ENCODE results near the gene CSF1. TPM values are rescaled to one million over a fixed set of nuclear protein-coding genes. Genes with fewer than 3 reads are reported as not detected.
A peak's percentile ranks its signal among the peaks of the same experiment; 100 is the strongest.
"Not testable (repeated sequence)": the region's sequence is repeated elsewhere in the genome, so short reads cannot be mapped to it uniquely, and the experiment has no call there.

Gene CSF1
- 14.4 TPM for polyA plus RNA-seq (ENCODE audit: insufficient read length)

DNA sequence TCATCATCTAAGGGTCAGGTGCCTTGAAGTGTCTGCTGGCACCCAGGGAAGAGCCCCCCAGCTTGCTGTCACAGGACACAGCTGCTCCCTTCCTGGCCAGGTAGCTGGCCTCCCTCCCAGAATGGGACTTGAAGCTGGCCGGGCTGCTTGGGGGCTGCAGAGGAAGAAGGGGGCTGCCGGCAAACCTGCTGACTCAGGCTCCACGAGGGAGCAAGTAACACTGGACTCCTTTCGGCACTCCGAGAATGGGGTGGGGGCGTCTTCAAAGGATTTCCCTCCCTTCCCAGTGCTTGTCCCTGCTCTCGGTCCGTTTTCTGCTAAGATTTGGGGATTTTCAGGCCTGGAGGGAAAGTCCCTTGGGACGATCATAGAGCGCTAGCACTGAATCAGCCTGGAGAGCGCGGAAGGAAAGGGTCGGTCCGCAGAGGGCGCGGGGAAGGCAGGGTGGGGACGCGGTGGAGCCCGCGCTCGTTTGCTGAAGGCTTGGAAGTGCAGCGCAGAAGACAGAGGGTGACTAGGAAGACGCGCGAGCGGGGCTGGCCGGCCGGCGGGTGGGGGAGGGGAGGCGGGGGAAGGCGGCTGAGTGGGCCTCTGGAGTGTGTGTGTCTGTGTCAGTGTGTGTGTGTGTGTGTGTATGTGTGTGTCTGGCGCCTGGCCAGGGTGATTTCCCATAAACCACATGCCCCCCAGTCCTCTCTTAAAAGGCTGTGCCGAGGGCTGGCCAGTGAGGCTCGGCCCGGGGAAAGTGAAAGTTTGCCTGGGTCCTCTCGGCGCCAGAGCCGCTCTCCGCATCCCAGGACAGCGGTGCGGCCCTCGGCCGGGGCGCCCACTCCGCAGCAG is at the start of gene CSF1:
Gene CSF1 (plus strand): TSS at position 727 of the 840 bp plus-strand sequence. CDS start 175 bp downstream, outside the sequence.
- peak; percentile 83 for DNase-seq

DNA sequence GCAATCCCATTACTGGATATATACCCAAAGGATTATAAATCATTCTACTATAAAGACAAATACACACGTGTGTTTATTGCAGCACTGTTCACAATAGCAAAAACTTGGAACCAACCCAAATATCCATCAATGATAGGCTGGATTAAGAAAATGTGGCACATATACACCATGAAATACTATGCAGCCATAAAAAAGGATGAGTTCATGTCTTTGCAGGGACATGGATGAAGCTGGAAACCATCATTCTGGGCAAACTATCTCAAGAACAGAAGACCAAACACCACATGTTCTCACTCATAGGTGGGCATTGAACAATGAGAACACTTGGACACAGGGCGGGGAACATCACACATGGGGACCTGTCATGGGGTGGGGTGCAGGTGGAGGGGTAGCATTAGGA is 49.0 kb upstream of the CSF1 start:
- not testable (repeated sequence) for DNase-seq

GRCh38 chr1:109863667-109864046 is 47.0 kb upstream of the CSF1 start:
- DNase-seq, result no peak

DNA sequence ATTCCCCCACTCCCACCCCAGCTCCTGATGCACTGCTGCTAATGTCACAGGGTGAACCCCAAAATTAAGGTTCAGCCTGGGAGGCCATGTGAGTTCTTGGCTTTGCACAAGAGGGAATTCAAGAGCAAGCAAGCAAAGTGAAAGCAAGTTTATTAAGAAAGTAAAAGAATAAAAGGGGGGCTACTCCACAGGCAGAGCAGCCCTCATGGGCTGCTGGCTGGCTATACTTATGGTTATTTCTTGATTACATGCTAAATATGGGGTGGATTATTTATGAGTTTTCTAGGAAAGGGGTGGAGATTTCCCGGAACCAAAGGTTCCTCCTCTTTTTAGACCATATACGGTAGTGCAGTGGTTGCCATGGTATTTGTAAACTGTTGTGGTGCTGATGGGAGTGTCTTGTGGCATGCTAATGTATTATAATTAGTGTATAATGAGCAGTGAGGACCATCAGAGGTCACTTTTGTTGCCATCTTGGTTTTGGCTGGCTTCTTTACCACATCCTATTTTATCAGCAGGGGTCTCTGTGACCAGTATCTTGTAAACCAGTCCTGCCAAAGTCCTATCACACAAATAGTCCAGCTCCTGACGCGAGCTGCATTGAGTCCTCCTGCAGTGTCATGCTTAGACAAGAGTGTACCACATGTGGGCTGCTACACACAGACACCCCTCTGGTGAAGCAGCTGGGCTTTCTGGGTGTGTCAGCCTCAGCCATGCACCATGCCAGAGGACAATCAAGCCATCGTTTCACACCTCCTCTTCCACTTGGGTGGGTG is 46.4 kb upstream of the CSF1 start:
- peak; percentile 75 for DNase-seq

GRCh38 chr1:109864930-109865612 is 45.6 kb upstream of the CSF1 start:
- DNase-seq, result no peak

DNA sequence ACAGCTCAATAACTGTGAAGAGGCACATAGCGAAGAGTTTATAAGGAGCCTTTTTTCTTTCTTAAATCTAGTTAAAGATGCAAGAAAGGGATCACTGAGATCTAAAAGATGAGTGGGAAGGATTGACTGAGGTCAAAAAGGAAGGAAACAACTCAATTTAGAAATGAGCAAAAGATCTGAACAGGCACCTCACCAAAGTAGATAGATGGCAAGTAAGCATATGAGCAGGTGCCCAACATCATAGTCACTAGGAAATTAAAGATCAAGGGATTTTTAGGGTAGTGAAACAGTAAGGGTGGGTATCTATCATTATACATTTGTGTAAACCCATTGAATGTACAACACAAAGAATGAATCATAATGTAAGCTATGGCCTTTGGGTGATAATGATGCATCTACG is 44.6 kb upstream of the CSF1 start:
- no peak for DNase-seq

DNA sequence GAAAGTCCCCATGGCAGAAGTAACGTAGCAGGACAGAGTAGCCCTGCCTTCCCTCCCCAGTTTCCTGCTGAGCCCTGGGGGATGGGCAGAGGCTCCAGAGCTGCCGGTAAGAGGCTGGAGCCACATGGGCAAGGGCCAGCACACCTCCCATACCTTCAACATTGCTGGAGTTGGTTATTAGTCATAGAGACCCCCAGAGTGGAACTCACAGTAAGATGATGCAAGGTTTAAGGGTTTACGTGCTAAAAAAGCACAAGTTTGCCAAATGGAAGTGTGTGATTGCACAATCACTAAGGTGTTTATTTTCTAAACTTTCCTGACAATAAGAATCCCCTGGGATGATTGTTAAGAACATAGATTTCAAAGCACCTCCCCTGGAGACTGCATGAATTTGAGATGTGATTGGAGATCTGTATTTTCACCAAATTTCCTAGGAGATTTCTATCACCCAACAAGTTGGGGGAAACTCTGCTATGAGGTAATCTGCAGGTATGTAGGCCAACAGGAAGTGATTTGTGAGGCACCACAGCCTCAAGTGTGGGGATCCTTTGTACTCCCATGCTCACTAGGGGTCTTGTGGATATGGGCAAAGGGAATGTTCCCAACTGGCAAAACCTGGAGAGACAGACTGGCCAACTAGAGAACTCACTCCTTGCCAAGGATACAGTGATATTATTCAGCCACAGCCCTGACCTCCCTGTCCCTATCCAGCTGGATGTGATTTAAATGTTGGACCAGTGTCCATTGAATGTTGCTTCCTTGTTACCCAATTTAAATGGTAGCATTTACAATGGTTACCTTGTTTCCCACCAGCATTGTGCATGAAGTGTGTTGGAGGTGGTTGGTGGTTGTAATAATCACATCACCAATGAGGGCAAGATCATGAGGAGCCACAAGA is 37.1 kb upstream of the CSF1 start:
- DNase-seq, result no peak

GRCh38 chr1:109874445-109874844 is 36.2 kb upstream of the CSF1 start:
- DNase-seq, result no peak

GRCh38 chr1:109875874-109876273 is 34.8 kb upstream of the CSF1 start:
- no peak for DNase-seq

- DNase-seq, result no peak
These were observed 33.9 kb upstream of the CSF1 start for GRCh38 chr1:109876617-109877316.

DNA sequence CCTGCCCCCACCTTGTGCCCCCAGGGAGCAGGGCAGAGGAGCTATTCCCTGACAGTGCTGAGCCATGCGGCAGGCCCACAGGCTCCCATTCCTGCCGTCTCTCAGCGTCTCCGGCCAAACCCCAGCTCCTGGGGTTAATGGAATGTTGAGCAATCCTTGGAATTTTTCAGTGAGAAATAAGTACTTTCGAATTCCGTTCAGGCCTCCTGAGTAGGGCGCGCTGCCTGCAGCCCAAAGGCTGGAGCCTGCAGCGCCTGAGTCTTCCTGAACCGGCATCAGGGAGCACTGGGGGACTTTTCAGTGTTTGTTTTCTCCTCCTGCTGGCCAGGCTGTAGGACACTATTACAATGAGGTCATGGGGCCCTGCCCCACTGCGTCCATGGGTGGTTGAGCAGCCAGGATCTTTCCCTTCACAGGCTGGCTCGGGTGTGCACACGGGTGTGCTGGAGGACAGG is 33.3 kb upstream of the CSF1 start:
- DNase-seq, result peak; percentile 83

GRCh38 chr1:109877776-109878175 is 32.9 kb upstream of the CSF1 start:
- DNase-seq, result no peak

DNA sequence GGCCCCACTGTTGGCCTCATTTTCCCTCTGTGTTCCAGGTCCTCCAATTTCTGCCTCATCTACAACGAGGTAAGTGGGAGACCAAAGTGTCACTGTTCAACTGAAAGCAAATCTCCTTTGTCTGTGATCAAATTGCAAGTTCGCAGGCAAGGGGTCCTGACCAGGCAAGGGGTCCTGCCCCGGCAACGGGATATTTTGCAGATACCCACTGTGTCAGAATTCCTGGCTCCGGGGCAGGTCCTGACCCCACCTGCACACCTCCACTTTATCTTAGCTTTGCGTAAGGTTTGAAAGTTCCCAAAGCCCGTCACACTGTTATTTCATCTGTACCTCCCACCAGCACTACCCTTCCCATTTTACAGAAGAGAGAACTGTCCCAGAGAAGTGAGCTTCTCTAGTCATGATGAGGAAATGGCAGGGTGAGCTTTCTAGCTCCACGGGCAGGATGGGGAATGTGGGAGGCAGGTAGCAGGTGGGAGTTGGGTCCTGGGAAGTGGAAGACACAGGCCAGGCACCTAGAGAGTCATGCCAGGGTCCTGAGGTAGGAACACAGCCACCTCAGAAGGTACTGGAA is 32.0 kb upstream of the CSF1 start:
- no peak for DNase-seq

DNA sequence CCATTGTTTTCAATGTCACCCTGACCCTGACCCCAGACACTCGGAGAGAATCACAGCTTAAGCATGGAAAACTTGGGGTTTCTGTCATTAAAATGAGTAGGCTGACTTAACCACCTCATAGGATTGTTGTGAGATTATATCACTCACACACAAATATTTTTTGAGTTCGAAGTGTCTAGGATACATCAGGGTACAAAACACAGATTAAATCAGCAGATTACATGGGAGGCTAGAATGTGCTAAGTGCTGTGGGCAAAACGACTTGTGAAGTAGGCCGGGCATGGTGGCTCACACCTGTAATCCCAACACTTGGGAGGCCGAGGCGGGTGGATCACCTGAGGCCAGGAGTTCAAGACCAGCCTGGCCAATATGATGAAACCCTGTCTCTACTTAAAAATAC is 31.3 kb upstream of the CSF1 start:
- not testable (repeated sequence) for DNase-seq

- no peak for DNase-seq
These were observed 30.6 kb upstream of the CSF1 start for GRCh38 chr1:109879881-109880525.

DNA sequence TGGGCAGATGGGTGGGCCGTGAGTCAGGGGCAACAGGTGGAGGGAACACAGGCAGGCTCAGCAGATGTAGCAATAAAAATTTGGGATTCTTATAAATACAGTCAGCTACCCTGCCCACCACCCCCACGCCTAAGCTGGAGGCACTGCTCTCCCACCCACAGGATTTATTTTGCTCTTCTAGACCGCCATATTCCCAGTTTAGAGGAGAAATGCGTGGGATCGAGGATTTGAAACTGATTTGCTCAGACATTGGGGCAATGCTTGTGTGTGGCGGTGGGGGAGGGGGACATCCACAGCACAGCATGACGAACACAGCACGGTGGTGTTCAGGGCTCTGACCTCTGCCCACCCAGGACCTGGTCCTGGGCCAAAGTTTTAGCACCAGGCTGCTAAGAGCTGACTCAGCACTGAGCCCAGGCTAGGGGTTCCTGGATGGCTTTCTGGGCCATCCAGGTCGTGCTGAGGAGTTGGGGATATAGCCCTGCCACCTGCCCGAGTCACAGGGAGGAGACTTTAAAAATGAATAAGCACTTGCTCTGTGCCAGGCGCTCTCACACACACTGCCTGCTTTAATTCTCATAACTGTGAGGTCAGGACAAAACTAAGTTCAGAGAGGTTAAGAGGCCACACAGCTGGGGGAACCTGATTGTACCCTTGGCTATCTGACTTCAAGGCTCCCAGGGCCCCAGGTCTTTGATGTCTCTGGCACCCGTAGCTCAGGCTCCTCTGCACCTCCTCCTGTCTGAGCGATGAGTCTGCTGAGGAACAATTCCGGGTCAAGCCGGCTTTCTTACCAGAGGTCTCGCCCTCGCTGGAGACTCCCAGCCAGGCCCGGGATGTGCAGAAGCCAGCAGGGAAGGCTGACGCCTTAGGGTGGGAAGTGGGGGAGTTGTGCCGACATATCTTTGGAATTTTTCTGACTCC is 29.4 kb upstream of the CSF1 start:
- no peak for DNase-seq

DNA sequence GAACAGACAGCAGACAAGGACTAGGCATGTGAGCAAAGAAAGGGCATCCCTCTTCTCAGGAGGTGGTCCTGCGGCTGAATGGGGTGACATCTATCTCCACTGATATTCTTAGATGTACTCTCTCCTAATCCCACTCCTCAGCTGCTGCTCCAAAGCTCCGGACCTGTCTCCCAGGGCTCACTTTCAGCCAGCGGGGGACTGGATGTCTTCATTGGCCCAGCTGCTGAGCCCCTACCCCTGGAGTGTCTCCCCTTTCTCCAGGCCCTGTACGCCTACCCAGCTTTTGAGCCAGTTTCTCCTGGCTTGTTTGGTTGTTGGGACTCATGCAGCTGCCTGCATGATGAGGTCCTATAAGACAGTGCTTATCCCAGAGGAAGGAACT is 28.8 kb upstream of the CSF1 start:
- no peak for DNase-seq

DNA sequence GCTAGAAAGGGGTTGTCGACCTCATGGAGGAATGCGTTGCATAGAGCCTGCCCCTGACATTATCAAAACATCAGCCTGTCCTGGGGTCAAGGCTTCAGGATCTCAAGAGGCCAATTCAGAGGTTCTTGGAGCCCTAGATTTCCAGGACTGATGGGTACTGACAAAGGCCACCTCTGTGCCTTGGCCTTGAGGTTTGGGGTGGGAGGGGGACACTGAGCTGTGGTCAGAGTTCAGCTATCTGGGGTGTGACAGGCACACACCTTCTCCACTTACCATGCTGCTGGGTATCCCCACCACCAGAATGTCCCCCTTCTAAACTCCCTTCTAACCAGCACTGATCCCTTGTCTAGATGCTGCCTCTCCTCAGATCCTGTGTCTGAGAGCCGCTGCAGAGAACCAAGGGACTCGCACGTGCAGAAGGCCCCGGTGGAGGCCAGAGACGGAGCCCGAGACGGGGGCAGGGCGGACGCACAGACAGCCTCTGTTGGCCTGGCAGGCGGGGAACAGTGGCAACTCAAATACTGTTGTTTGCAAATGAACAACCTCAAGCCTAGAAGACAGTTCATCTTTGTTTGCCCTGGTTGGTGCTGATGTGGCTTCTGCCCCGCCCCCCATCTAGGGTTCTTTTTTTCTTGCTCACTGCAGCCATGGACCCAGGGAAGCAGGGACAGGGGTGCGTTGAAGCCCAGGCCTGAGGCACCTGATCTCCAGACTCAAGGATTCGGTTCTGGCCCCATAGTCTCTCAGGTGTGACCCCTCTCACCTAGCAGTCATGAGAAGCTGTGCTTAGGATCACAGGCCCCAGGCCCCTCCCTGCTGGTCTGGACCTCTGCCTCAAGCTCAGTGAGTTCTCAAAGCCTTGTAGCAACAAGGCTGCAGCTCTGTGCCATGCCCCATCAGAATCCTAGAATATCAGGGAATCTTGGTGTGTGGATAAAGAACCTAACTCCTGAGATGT is 28.1 kb upstream of the CSF1 start:
- DNase-seq, result no peak
